GM03348 (cell line): Measurements from ENCODE around the gene CDH23.

Source experiments
- DNase-seq: peaks from one replicate; pipeline ENCODE4 v3.0.0; 2012; ENCODE audit warnings: low spot score

The CDH23 gene

GRCh38 chr10:71743866-71744265 is 347.1 kb downstream of the CDH23 start:
- no peak for DNase-seq

- DNase-seq: no peak
These were observed 348.4 kb downstream of the CDH23 start for GRCh38 chr10:71744897-71745663.

- no peak for DNase-seq
These were observed 349.0 kb downstream of the CDH23 start for GRCh38 chr10:71745664-71746250.

- no peak for DNase-seq
These were observed 349.8 kb downstream of the CDH23 start for GRCh38 chr10:71746344-71747037.

GRCh38 chr10:71747039-71747531 is 350.4 kb downstream of the CDH23 start:
- DNase-seq: no peak

GRCh38 chr10:71747551-71748523 is 351.1 kb downstream of the CDH23 start:
- DNase-seq: no peak

GRCh38 chr10:71748671-71749191 is 352.0 kb downstream of the CDH23 start:
- no peak for DNase-seq

GRCh38 chr10:71749396-71749795 is 352.7 kb downstream of the CDH23 start:
- DNase-seq: no peak

GRCh38 chr10:71750124-71750841 is 353.6 kb downstream of the CDH23 start:
- no peak for DNase-seq

GRCh38 chr10:71750986-71751385 is 354.3 kb downstream of the CDH23 start:
- no peak for DNase-seq

- DNase-seq: no peak
These were observed 354.9 kb downstream of the CDH23 start for GRCh38 chr10:71751515-71752224.

- DNase-seq: no peak
These were observed 355.8 kb downstream of the CDH23 start for GRCh38 chr10:71752391-71753090.

- no peak for DNase-seq
These were observed 356.6 kb downstream of the CDH23 start for GRCh38 chr10:71753091-71753959.

GRCh38 chr10:71753960-71754505 is 357.3 kb downstream of the CDH23 start:
- no peak for DNase-seq

- no peak for DNase-seq
These were observed 357.8 kb downstream of the CDH23 start for GRCh38 chr10:71754562-71754961.

GRCh38 chr10:71755179-71755879 is 358.6 kb downstream of the CDH23 start:
- DNase-seq: no peak

- DNase-seq: no peak
These were observed 359.8 kb downstream of the CDH23 start for GRCh38 chr10:71756311-71757191.
